Thymus (tissue), 11 donors: ENCODE data around the gene MRGPRF. TPM values are rescaled to one million over a fixed set of nuclear protein-coding genes. Genes with fewer than 3 reads are reported as not detected.

Source experiments
- DNase-seq, 9 donors: peaks; one replicate each; pipeline ENCODE4 v3.0.0-alpha.2; 2013; ENCODE audit warnings: low spot score in 9 of 9, low read depth in 6 of 9, missing footprints in 1 of 9
- H3K27ac ChIP-seq, 2 donors: one replicate each; pipeline ENCODE4 v1.5.1; 2013; ENCODE audit warnings: control low read depth in 1 of 2, low read depth in 1 of 2, low read length in 1 of 2, mild to moderate bottlenecking in 1 of 2, moderate library complexity in 1 of 2
- H3K27me3 ChIP-seq, 2 donors: one replicate each; pipeline ENCODE4 v1.5.1; 2013; ENCODE audit warnings: low read length in 1 of 2; ENCODE audit not compliant: control insufficient read depth in 2 of 2, insufficient read depth in 1 of 2
- H3K36me3 ChIP-seq, 2 donors: one replicate each; pipeline ENCODE4 v1.5.1; 2013; ENCODE audit warnings: low read length in 1 of 2, mild to moderate bottlenecking in 1 of 2, moderate library complexity in 1 of 2; ENCODE audit not compliant: control insufficient read depth in 2 of 2, insufficient read depth in 2 of 2
- H3K4me1 ChIP-seq, 2 donors: one replicate each; pipeline ENCODE4 v1.5.1; 2013; ENCODE audit warnings: low read length in 2 of 2; ENCODE audit not compliant: control insufficient read depth in 2 of 2, insufficient read depth in 2 of 2
- H3K4me3 ChIP-seq, 2 donors: one replicate each; pipeline ENCODE4 v1.5.1; 2013; ENCODE audit warnings: low read length in 2 of 2, control low read depth in 1 of 2, mild to moderate bottlenecking in 1 of 2
- H3K9me3 ChIP-seq, 2 donors: one replicate each; pipeline ENCODE4 v1.5.1; 2013; ENCODE audit warnings: low read length in 1 of 2, mild to moderate bottlenecking in 1 of 2; ENCODE audit not compliant: control insufficient read depth in 2 of 2, insufficient read depth in 1 of 2
- WGBS: extraction: QIAGEN DNeasy Blood & Tissue Kit; methylation state at CpG from one replicate; pipeline ENCODE4 v1.1.7; 2013; 5-methylcytosine and 5-hydroxymethylcytosine counted together
- polyA plus RNA-seq: library from polyadenylated mRNA; stranded (reverse); fragments of 200-250 nt; gene quantifications from one replicate; pipeline ENCODE4 v1.2.3, GENCODE V29; 2013
- total RNA-seq: library from RNA; stranded (reverse); fragments of 120-200 nt; gene quantifications from one replicate; pipeline ENCODE4 v1.2.4, GENCODE V29; 2013
- donor health status: healthy.

MRGPRF gene
- total and polyA plus RNA-seq, 2 donors: 0.57 to 4.7 TPM

- 97% methylated on average over 20 of the region's 20 CpGs for WGBS
- Histone ChIP-seq H3K9me3 (no peaks in the 10 kb centered on the region), H3K4me3 (no peak overlapping the region), H3K36me3 (peaks cover 6 to 24% of the 10 kb centered on the region in 2 donors), H3K4me1 (peaks cover 21 to 58% of the 10 kb centered on the region in 2 donors), H3K27ac (no peak overlapping the region), H3K27me3 (no peaks in the 10 kb centered on the region)
- DNase-seq: no peak
Measured at GRCh38 chr11:69051381-69052342, 38.6 kb upstream of the MRGPRF start.

DNA sequence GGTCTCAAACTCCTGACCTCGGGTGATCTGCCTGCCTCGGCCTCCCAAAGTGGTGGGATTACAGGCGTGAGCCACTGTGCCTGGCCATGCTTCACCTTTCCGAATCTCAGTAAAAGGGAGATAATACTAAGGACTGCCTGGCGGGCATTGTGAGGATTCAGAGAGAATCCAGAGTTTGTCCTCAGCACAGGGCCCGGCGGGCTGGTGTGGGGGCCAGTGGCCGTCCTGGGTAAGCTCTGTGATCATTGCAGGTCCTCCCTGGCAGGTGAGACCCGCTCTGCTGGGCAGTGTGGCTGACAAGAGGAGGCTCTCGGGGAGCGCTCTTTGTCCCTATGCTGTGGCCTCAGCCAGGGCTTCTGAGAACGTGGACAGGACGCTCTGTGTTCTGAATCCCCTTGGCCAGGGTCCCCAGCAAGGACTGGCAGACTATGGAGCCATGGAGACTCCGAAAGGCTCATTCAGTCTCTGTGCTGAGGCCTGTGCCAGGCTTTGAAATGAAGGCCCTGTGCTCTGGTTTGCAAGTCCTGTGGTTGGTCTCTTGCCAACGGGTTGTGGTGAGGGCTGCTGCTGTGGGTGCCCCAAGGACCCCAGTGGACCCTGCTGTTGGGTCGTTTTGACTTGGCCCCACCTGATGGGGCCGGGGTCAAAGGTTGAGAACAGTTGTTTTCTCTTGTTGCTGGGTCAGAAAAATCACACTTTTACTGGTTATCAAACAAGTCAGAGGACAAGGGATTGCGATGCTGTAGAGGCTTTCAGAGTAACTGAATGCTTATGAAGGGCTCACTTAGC is 37.7 kb upstream of the MRGPRF start:
- 93% methylated on average over 18 of the region's 18 CpGs for WGBS
- Histone ChIP-seq H3K27me3 (no peaks in the 10 kb centered on the region), H3K27ac (no peak overlapping the region), H3K36me3 (peaks cover 6 to 21% of the 10 kb centered on the region in 2 donors), H3K4me3 (no peak overlapping the region), H3K9me3 (no peaks in the 10 kb centered on the region), H3K4me1 (peaks cover 21 to 53% of the 10 kb centered on the region in 2 donors)
- no peak for DNase-seq

DNA sequence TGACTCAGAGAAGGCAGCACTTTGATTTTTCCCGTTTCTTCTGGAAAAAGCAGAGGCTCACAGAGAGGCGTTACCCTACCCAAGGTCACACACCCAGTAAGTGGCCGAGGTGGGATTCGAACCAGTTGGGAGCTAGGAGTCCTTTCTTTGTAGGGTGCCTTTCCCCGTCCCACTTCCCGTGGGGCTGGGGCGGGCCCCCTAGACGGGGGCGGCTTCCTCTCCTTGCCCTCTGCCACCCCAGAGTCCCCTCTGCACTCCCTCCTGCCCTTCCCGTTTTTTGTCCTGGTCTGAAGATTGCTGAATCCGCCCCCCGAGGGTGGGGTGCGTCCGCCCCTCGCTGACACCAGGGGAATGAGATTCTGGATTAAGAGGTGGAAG is 36.4 kb upstream of the MRGPRF start:
- 23% methylated on average over 15 of the region's 15 CpGs for WGBS
- no peaks in the 10 kb centered on the region for H3K27me3 ChIP-seq
- H3K4me1 ChIP-seq: peaks cover 21 to 46% of the 10 kb centered on the region in 2 donors
- DNase-seq: peak in 1 of 9 donors; percentile 46
- no peak overlapping the region for H3K27ac ChIP-seq
- H3K4me3 ChIP-seq: peak overlapping the region; percentile 65 to 97
- no peaks in the 10 kb centered on the region for H3K9me3 ChIP-seq
- H3K36me3 ChIP-seq: peaks cover 0 to 12% of the 10 kb centered on the region in 2 donors

DNA sequence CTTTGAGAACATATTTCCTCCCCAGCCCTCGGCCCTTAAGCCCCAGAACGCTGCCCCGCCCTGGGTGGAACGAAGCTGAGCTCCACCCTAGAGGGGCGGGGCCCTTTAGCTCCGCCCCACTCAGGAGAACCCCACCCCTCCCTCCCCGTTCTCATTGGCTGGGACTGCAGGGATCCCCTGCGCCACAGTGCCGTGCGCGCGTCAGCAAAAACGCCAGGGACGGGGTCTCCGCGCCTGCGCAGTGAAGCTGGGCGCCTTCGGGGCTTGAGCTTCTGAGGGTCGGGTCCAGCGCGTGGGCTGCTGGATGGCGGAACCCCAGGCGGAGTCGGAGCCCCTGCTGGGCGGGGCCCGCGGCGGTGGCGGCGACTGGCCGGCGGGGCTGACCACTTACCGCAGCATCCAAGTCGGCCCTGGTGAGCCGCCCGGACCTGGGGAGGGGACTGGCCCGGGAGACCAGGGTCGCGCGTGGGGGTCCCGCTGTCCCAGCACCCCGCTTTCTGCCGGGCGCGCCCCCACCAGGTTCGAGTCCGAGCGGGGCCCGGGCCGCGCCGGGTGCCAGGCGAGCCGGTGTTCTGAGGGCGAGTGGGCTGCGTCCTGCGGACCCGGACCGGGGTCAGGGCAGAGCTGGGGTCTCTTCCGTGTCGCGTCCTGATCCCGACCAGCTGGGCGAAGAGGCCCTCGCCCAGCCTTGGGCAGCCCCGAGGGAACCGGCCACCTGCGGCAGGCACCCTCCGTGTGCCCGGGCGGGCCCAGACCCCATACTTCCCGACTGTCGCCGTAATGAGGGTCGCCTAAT is 35.8 kb upstream of the MRGPRF start, which contains the start of gene TPCN2:
TPCN2 (plus strand) TSS at position 239 of the 796 bp plus-strand sequence; CDS start at position 305, 66 bp downstream.
- H3K27ac ChIP-seq: peak within 1 kb of the TSS in 1 of 2 donors; percentile 78
- H3K27me3 ChIP-seq: peaks cover 0 to 5% of the 10 kb centered on the region in 2 donors
- H3K9me3 ChIP-seq: no peaks in the 10 kb centered on the region
- H3K36me3 ChIP-seq: peaks cover 0 to 6% of the 10 kb centered on the region in 2 donors
- H3K4me1 ChIP-seq: peaks cover 21 to 40% of the 10 kb centered on the region in 2 donors
- WGBS: under 1% methylated on average over 76 of the region's 76 CpGs
- peak within 1 kb of the TSS; percentile 65 to 97 for H3K4me3 ChIP-seq
- DNase-seq: peak; percentile 87 to 97 (median 94)

DNA sequence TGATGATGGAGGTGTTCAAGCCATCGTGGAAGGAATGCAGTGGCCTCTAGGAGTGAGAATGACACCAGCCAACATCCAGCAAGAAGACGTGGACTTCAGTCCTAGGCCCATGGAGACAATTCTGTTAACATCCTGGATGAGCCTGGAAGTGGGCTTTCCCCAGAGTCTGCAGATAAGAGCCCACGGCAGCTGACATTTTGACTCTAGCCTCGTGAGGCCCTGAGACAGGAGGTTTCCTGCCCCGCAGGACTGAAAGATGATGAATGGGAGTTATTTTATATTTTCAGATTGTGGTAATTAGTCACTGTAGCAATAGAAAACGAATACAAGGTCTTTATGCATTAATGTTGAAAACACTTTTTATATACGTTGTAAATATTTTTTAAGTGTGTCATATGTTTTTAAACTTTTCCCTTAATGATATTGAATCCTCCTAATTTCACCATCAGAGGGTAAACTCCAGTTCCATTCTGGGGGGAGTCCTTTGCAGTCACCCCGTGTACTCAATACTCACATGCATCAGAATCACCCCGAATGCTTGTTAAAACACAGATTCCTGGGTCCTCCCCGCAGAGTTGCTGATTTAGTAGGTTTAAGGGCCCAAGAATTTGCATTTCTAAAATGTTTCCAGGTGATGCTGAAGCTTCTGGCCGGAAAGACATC is 35.1 kb upstream of the MRGPRF start:
- WGBS: 47% methylated on average over 11 of the region's 11 CpGs
- H3K27me3 ChIP-seq: peaks cover 0 to 9% of the 10 kb centered on the region in 2 donors
- H3K36me3 ChIP-seq: peaks cover 0 to 2% of the 10 kb centered on the region in 2 donors
- H3K4me3 ChIP-seq: peak overlapping the region; percentile 8 to 97
- H3K27ac ChIP-seq: no peak overlapping the region
- H3K4me1 ChIP-seq: peaks cover 20 to 33% of the 10 kb centered on the region in 2 donors
- no peaks in the 10 kb centered on the region for H3K9me3 ChIP-seq
- peak in 1 of 9 donors; percentile 2 for DNase-seq

DNA sequence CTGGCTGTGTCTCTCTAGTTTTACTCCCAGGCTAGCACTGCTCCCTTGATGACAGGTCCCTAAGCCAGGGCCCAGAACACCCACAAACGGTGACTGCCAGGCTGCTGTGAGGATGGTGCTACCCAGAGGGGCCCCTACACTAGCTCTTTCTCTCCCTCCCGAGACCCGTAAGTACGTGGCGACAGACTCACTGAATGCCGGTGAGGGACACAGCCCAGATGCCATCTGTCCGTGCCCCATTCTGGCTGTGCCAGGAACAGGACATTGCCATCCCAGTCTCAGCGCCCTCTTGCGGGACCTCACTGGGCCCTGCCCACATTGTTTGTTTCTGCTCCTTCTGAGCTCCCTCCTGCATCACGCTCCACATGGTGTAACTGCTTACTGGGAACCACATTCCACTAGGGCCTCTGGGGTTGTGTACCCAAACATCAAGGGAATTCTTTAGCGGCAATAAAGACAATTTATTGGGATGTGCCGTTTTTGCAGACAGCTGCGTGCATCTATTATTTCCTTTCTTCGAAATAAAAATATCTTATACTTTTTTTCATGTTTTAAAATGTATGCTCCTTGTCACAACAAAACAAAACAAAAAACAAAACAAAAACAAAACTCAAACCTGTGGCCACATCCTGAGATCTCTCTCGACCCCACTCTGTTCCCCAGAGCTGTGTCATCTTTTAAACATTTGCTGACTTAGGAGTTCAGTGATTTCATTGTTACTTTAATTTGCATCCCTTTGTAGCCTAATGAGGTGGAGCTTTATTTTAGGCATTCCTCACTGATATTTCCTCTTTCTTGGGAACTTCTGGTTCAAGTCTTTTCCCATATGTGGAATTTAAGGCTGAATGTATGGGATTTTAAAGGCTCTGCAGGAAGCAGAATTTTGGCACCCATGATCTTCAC is 31.3 kb upstream of the MRGPRF start:
- H3K9me3 ChIP-seq: peaks cover 0 to 3% of the 10 kb centered on the region in 2 donors
- H3K36me3 ChIP-seq: no peaks in the 10 kb centered on the region
- H3K27me3 ChIP-seq: peaks cover 0 to 19% of the 10 kb centered on the region in 2 donors
- WGBS: 51% methylated on average over 15 of the region's 15 CpGs
- peaks cover 2 to 6% of the 10 kb centered on the region in 2 donors for H3K4me1 ChIP-seq
- H3K4me3 ChIP-seq: no peak overlapping the region
- no peak overlapping the region for H3K27ac ChIP-seq
- peak in 1 of 9 donors; percentile 25 for DNase-seq

DNA sequence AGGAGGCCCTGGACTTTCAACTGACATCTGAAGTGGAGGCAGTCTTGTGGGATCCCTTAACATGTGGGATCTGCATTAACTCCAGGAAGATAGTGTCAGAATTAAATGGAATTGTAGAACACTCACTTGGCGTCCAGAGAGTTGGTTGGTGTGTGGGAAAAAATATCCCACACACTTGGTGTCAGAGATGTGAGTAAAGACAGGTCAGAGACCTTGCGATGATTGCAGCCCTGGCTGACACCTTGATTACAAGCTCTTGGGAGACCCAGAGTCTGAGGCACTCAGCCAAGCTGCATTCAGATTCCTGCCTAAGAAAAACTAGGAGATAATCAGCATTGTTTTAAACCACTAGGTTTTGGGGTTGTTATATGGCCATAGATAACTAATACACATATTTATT is 28.5 kb upstream of the MRGPRF start:
- Histone ChIP-seq H3K27me3 (peaks cover 0 to 20% of the 10 kb centered on the region in 2 donors), H3K27ac (no peak overlapping the region), H3K9me3 (peaks cover 0 to 3% of the 10 kb centered on the region in 2 donors), H3K4me1 (no peaks in the 10 kb centered on the region), H3K4me3 (no peak overlapping the region), H3K36me3 (no peaks in the 10 kb centered on the region)
- no peak for DNase-seq
- WGBS: 91% methylated on average over 2 of the region's 2 CpGs
